ENCODE measurements around the gene HLA-DPB1. TPM values are rescaled to one million over a fixed set of nuclear protein-coding genes. Genes with fewer than 3 reads are reported as not detected.

HLA-DPB1 gene
- total and polyA plus RNA-seq, 2 of the 4 experiments (the other 2 are of a cell fraction): 7.7 to 10.7 TPM

GRCh38 chr6:33052627-33053026 lies 23.2 kb upstream of the HLA-DPB1 start:
- Histone ChIP-seq H2AK9ac (replicated peaks; ENCODE audit: low read depth, low read length, poor library complexity) (no peak overlapping the region), H4K20me1 (ENCODE audit: insufficient read depth, low read length) (no peaks in the 10 kb centered on the region), H3K18ac (ENCODE audit: low read depth, low read length) (no peak overlapping the region), H4K5ac (ENCODE audit: low read depth, low read length) (no peak overlapping the region), H3K56ac (ENCODE audit: extremely low read depth, insufficient read depth, low read length) (no peak overlapping the region), H4K91ac (ENCODE audit: insufficient read depth, low read depth, low read length) (no peak overlapping the region), H3K14ac (replicated peaks; ENCODE audit: low read depth, low read length) (no peak overlapping the region), H3K4me2 (ENCODE audit: low read depth, low read length) (no peak overlapping the region), H3K27ac (ENCODE audit: insufficient read depth, low read length) (no peak overlapping the region), H2AK5ac (ENCODE audit: low read depth, low read length) (no peak overlapping the region), H3K4me3 (ENCODE audit: insufficient read depth, low read depth, low read length) (no peak overlapping the region), H3K9me1 (ENCODE audit: insufficient read depth, low read length) (no peaks in the 10 kb centered on the region), H3K36me3 (ENCODE audit: control insufficient read depth, insufficient read depth, low read length) (no peaks in the 10 kb centered on the region), H3K4me1 (ENCODE audit: control insufficient read depth, insufficient read depth, low read length) (no peaks in the 10 kb centered on the region), H3K4ac (ENCODE audit: low read depth, low read length) (no peak overlapping the region), H2BK20ac (ENCODE audit: low read depth, low read length) (no peak overlapping the region), H3K27me3 (ENCODE audit: control insufficient read depth, insufficient read depth, low read length) (peaks cover 12% of the 10 kb centered on the region), H2BK120ac (ENCODE audit: low read depth, low read length) (no peak overlapping the region), H4K8ac (ENCODE audit: low read depth in 2 of 2, low read length in 2 of 2) (no peak overlapping the region), H2BK15ac (ENCODE audit: low read depth, low read length) (no peak overlapping the region), H3K9me3 (ENCODE audit: control insufficient read depth, insufficient read depth, low read length) (no peaks in the 10 kb centered on the region), H3K23ac (ENCODE audit: low read depth, low read length) (no peak overlapping the region), H3K9ac (ENCODE audit: low read depth, low read length) (no peak overlapping the region), H2BK5ac (ENCODE audit: low read depth, low read length, poor library complexity, severe bottlenecking) (no peak overlapping the region), H2AFZ (replicated peaks; ENCODE audit: low read length, poor library complexity) (no peak overlapping the region), H3K79me1 (ENCODE audit: low read depth in 1 of 2, low read length in 2 of 2) (no peaks in the 10 kb centered on the region)
- TF ChIP-seq SMC3 (IDR thresholded peaks at IDR 0.05; ENCODE audit: low read depth, low read length): no peak
- no peak for TF ChIP-seq CHD1 (IDR thresholded peaks at IDR 0.05; ENCODE audit: low read depth, low read length)
- TF ChIP-seq MXI1 (IDR thresholded peaks at IDR 0.05; ENCODE audit: borderline replicate concordance, low read depth, low read length): no peak
- no peak for TF ChIP-seq RAD21 (IDR thresholded peaks at IDR 0.05; ENCODE audit: low read length)
- no peak for TF ChIP-seq CTCF (conservative IDR thresholded peaks at IDR 0.05; ENCODE audit: low read depth, low read length)
- no peak for TF ChIP-seq MAFK (IDR thresholded peaks at IDR 0.05; ENCODE audit: low read depth, low read length)
- no peak for TF ChIP-seq BHLHE40 (IDR thresholded peaks at IDR 0.05; ENCODE audit: low read depth, low read length)
- TF ChIP-seq USF2 (IDR thresholded peaks at IDR 0.05; ENCODE audit: low read depth, low read length): no peak
- TF ChIP-seq RFX5 (IDR thresholded peaks at IDR 0.05; ENCODE audit: low read depth, low read length): no peak
- no peak for TF ChIP-seq CEBPB (IDR thresholded peaks at IDR 0.05; ENCODE audit: low read depth, low read length)
- no peak for TF ChIP-seq NFE2L2 (IDR thresholded peaks at IDR 0.05; ENCODE audit: low read depth, low read length)
- TF ChIP-seq ELK1 (IDR thresholded peaks at IDR 0.05; ENCODE audit: borderline replicate concordance, low read depth, low read length): no peak
- TF ChIP-seq MAZ (IDR thresholded peaks at IDR 0.05; ENCODE audit: borderline replicate concordance, low read depth, low read length): no peak
- ChIA-PET CTCF (interaction anchor here (0.6 kb wide), 1 partner anchor 16 kb away, joined by 6 read pairs; no protein-coding TSS in a partner anchor), POLR2A (ENCODE audit: unreplicated experiment) (no interaction called here)
- ATAC-seq (ENCODE audit: low read depth): no peak
- intact Hi-C loops (cut with micrococcal nuclease) (no loop called here), dilution Hi-C loops (cut with HindIII; ENCODE audit: low sequenced_read_pairs, unreplicated experiment) (no loop called here), in situ Hi-C loops (cut with MboI; ENCODE audit: low sequenced_read_pairs) (no loop called here)
- no peak for DNase-seq
- no TSS peak for BruUV-seq (replicated peaks)

All from IMR-90 (cell line).